Measurements from ENCODE around the gene CCL17.
"Not testable (repeated sequence)": the region's sequence is repeated elsewhere in the genome, so short reads cannot be mapped to it uniquely, and the experiment has no call there.

Gene CCL17

GRCh38 chr16:57403965-57404817, at the start of gene CCL17:
Gene CCL17, plus strand, starts transcription at chr16:57404767. Its CDS starts 9,166 bp downstream, at chr16:57413933.
- no peak for DNase-seq (ENCODE audit: low spot score)

GRCh38 chr16:57355898-57356414, 48.6 kb upstream of the CCL17 start:
- no peak for DNase-seq (ENCODE audit: low spot score)

GRCh38 chr16:57356547-57356946, 48.0 kb upstream of the CCL17 start:
- DNase-seq (ENCODE audit: low spot score): no peak

GRCh38 chr16:57357330-57358085, 47.1 kb upstream of the CCL17 start:
- DNase-seq (ENCODE audit: low spot score): no peak

- DNase-seq (ENCODE audit: low spot score): no peak
These were observed 46.5 kb upstream of the CCL17 start for GRCh38 chr16:57358086-57358420.

- DNase-seq (ENCODE audit: low spot score): no peak
These were observed 46.0 kb upstream of the CCL17 start, which contains the start of gene CCL22 for GRCh38 chr16:57358527-57359095. Gene CCL22, plus strand, starts transcription at chr16:57358783. Its CDS starts 34 bp downstream, at chr16:57358817.

GRCh38 chr16:57360321-57360935, 44.1 kb upstream of the CCL17 start:
- no peak for DNase-seq (ENCODE audit: low spot score)

- peak; percentile 10 for DNase-seq (ENCODE audit: low spot score)
These were observed 43.2 kb upstream of the CCL17 start for GRCh38 chr16:57361404-57361803.

GRCh38 chr16:57364143-57364542, 40.4 kb upstream of the CCL17 start:
- DNase-seq (ENCODE audit: low spot score): no peak

GRCh38 chr16:57366544-57367040, 38.0 kb upstream of the CCL17 start:
- DNase-seq (ENCODE audit: low spot score): no peak

GRCh38 chr16:57367116-57367752, 37.3 kb upstream of the CCL17 start:
- no peak for DNase-seq (ENCODE audit: low spot score)

- DNase-seq (ENCODE audit: low spot score): no peak
These were observed 32.8 kb upstream of the CCL17 start for GRCh38 chr16:57371494-57372371.

GRCh38 chr16:57372372-57373116, 32.0 kb upstream of the CCL17 start, which contains the start of gene CX3CL1:
Gene CX3CL1, plus strand, starts transcription at chr16:57372490. Its CDS starts 79 bp downstream, at chr16:57372569.
- DNase-seq (ENCODE audit: low spot score): peak; percentile 42

GRCh38 chr16:57373117-57373947, 31.2 kb upstream of the CCL17 start:
- DNase-seq (ENCODE audit: low spot score): peak; percentile 12

- DNase-seq (ENCODE audit: low spot score): peak; percentile 14
These were observed 30.5 kb upstream of the CCL17 start for GRCh38 chr16:57374067-57374534.

- DNase-seq (ENCODE audit: low spot score): not testable (repeated sequence)
These were observed 29.6 kb upstream of the CCL17 start for GRCh38 chr16:57374925-57375465.

- DNase-seq (ENCODE audit: low spot score): no peak
These were observed 28.2 kb upstream of the CCL17 start for GRCh38 chr16:57376313-57376818.
